H9 (cell line): ENCODE results near the gene GOT1. TPM values are rescaled to one million over a fixed set of nuclear protein-coding genes. Genes with fewer than 3 reads are reported as not detected.

ENCODE experiments used
- DNase-seq: peaks from one replicate; pipeline ENCODE4 v3.0.0-alpha.2; 2017
- H2AFZ ChIP-seq: one replicate; pipeline ENCODE4 v1.6.1; 2013; ENCODE audit warnings: mild to moderate bottlenecking, low read length, control low read depth, moderate library complexity
- H2AK5ac ChIP-seq: 2 replicates; pipeline ENCODE4 v1.6.1; 2013; ENCODE audit warnings: low read length, control low read depth, mixed read lengths; ENCODE audit not compliant: insufficient read length
- H2BK120ac ChIP-seq: one replicate; pipeline ENCODE4 v1.6.1; 2013; ENCODE audit warnings: low read depth, mild to moderate bottlenecking, low read length, control low read depth, inconsistent platforms; ENCODE audit not compliant: poor library complexity, severe bottlenecking
- H2BK12ac ChIP-seq: 2 replicates; pipeline ENCODE4 v1.6.1; 2013; ENCODE audit warnings: low read length, control low read depth, mixed read lengths, low read depth; ENCODE audit not compliant: insufficient read length
- H2BK15ac ChIP-seq: 2 replicates; pipeline ENCODE4 v1.6.1; 2013; ENCODE audit warnings: low read depth, low read length, control low read depth
- H2BK20ac ChIP-seq: one replicate; pipeline ENCODE4 v1.6.1; 2013; ENCODE audit warnings: low read depth, mild to moderate bottlenecking, low read length, control low read depth, inconsistent platforms; ENCODE audit not compliant: poor library complexity, severe bottlenecking
- H2BK5ac ChIP-seq: 2 replicates; pipeline ENCODE4 v1.6.1; 2013; ENCODE audit warnings: low read length, control low read depth, mixed read lengths; ENCODE audit not compliant: insufficient read length
- H3K14ac ChIP-seq: 2 replicates; pipeline ENCODE4 v1.6.1; 2013; ENCODE audit warnings: low read length, control low read depth; ENCODE audit not compliant: insufficient read depth
- H3K18ac ChIP-seq: 2 replicates; pipeline ENCODE4 v1.6.1; 2013; ENCODE audit warnings: low read depth, mild to moderate bottlenecking, mixed read lengths, low read length, control low read depth; ENCODE audit not compliant: insufficient read length
- H3K23ac ChIP-seq: 2 replicates; pipeline ENCODE4 v1.6.1; 2013; ENCODE audit warnings: low read length, control low read depth, mixed read lengths, low read depth; ENCODE audit not compliant: insufficient read length
- H3K23me2 ChIP-seq: 2 replicates; pipeline ENCODE4 v1.6.1; 2013; ENCODE audit warnings: low read depth, mild to moderate bottlenecking, mixed read lengths, low read length, control low read depth; ENCODE audit not compliant: insufficient read length, poor library complexity, severe bottlenecking
- H3K27ac ChIP-seq: 2 replicates; pipeline ENCODE4 v1.5.1; 2013; ENCODE audit warnings: low read length, control low read depth, mixed read lengths, low read depth; ENCODE audit not compliant: insufficient read length
- H3K27me3 ChIP-seq: 2 replicates; pipeline ENCODE4 v1.6.1; 2013; ENCODE audit warnings: low read length, control low read depth, inconsistent platforms; ENCODE audit not compliant: insufficient read depth
- H3K4ac ChIP-seq: 2 replicates; pipeline ENCODE4 v1.6.1; 2013; ENCODE audit warnings: low read depth, mild to moderate bottlenecking, control low read depth, inconsistent platforms, low read length, moderate library complexity
- H3K4me1 ChIP-seq: 2 replicates; pipeline ENCODE4 v1.6.1; 2013; ENCODE audit warnings: low read length, control low read depth, inconsistent platforms; ENCODE audit not compliant: insufficient read depth
- H3K4me2 ChIP-seq: 2 replicates; pipeline ENCODE4 v1.6.1; 2013; ENCODE audit warnings: low read length, control low read depth, mixed read lengths; ENCODE audit not compliant: insufficient read length, insufficient read depth
- H3K56ac ChIP-seq: 2 replicates; pipeline ENCODE4 v1.6.1; 2013; ENCODE audit warnings: low read depth, mild to moderate bottlenecking, mixed read lengths, low read length, control low read depth; ENCODE audit not compliant: insufficient read length
- H3K79me1 ChIP-seq: 2 replicates; pipeline ENCODE4 v1.6.1; 2013; ENCODE audit warnings: low read depth, mild to moderate bottlenecking, moderate library complexity, low read length, control low read depth, inconsistent platforms; ENCODE audit not compliant: insufficient read depth, poor library complexity, severe bottlenecking
- H3K79me2 ChIP-seq: 2 replicates; pipeline ENCODE4 v1.6.1; 2013; ENCODE audit warnings: low read length, control low read depth, inconsistent platforms; ENCODE audit not compliant: insufficient read depth
- H3K9ac ChIP-seq: 2 replicates; pipeline ENCODE4 v1.6.1; 2013; ENCODE audit warnings: low read length, control low read depth, mixed read lengths; ENCODE audit not compliant: insufficient read length; ENCODE audit errors: extremely low read depth
- H3K9me3 ChIP-seq: one replicate; pipeline ENCODE4 v1.6.1; 2013; ENCODE audit warnings: low read depth, low read length, inconsistent platforms; ENCODE audit not compliant: control insufficient read depth
- H3T11ph ChIP-seq: one replicate; pipeline ENCODE4 v1.6.1; 2013; ENCODE audit warnings: mild to moderate bottlenecking, low read length, control low read depth, inconsistent platforms
- H4K20me1 ChIP-seq: one replicate; pipeline ENCODE4 v1.6.1; 2013; ENCODE audit not compliant: control insufficient read depth, insufficient read length, insufficient read depth
- H4K5ac ChIP-seq: 2 replicates; pipeline ENCODE4 v1.6.1; 2013; ENCODE audit warnings: low read depth, mild to moderate bottlenecking, mixed read lengths, low read length, control low read depth; ENCODE audit not compliant: insufficient read length
- H4K8ac ChIP-seq: replicated peaks from 2 replicates; pipeline ENCODE4 v1.6.1; 2013; ENCODE audit warnings: low read length, control low read depth, mixed read lengths, low read depth; ENCODE audit not compliant: insufficient read length
- H4K91ac ChIP-seq: 2 replicates; pipeline ENCODE4 v1.6.1; 2013; ENCODE audit warnings: low read depth, mild to moderate bottlenecking, moderate library complexity, mixed read lengths, low read length, control low read depth; ENCODE audit not compliant: insufficient read length
- H3K27ac Mint-ChIP-seq, 3 experiments: 2 replicates in 2 of 3; 3 replicates in 1 of 3; pipeline ENCODE4 v1.8.0; 2020 to 2021; ENCODE audit warnings: mixed read lengths in 3 of 3, mild to moderate bottlenecking in 1 of 3, moderate library complexity in 1 of 3
- H3K27me3 Mint-ChIP-seq: 2 replicates; pipeline ENCODE4 v1.8.0; 2021; ENCODE audit warnings: low read depth, mild to moderate bottlenecking, moderate library complexity, mixed read lengths
- H3K36me3 Mint-ChIP-seq, 3 experiments: 2 replicates in 2 of 3; 3 replicates in 1 of 3; pipeline ENCODE4 v1.8.0; 2020 to 2021; ENCODE audit warnings: low read depth in 3 of 3, mixed read lengths in 3 of 3; ENCODE audit not compliant: insufficient read depth in 1 of 3
- H3K4me1 Mint-ChIP-seq, 2 experiments: 2 replicates each; pipeline ENCODE4 v1.8.0; 2020; ENCODE audit warnings: mixed read lengths in 2 of 2
- H3K4me3 Mint-ChIP-seq, 2 experiments: 2 replicates in 1 of 2; 3 replicates in 1 of 2; pipeline ENCODE4 v1.8.0; 2020 to 2021; ENCODE audit warnings: mild to moderate bottlenecking in 2 of 2, mixed read lengths in 2 of 2, moderate library complexity in 1 of 2
- H3K9me3 Mint-ChIP-seq, 2 experiments: 2 replicates in 1 of 2; 3 replicates in 1 of 2; pipeline ENCODE4 v1.8.0; 2020; ENCODE audit warnings: mild to moderate bottlenecking in 2 of 2, mixed read lengths in 2 of 2, moderate library complexity in 1 of 2
- CTCF ChIP-seq: fragments of 200-600 bp; sonication (generic); conservative IDR thresholded peaks from 3 replicates; pipeline ENCODE4 v1.8.0; 2021; ENCODE audit warnings: antibody characterized with exemption, mild to moderate bottlenecking
- WGBS: extraction: QIAGEN DNeasy Blood & Tissue Kit; methylation state at CpG from one replicate; pipeline ENCODE4 v1.1.7; 2013; ENCODE audit warnings: missing lambda C conversion rate, low lambda C conversion rate, mixed read lengths; ENCODE audit not compliant: insufficient read length; ENCODE audit errors: extremely low coverage; 5-methylcytosine and 5-hydroxymethylcytosine counted together
- total RNA-seq: library from RNA; stranded (reverse); gene quantifications from 2 replicates; pipeline ENCODE4 v1.2.1, GENCODE V29; 2021

Gene GOT1
- total RNA-seq, 1 experiment from 2014 or later: 43.3 TPM

- Histone ChIP-seq H3K23ac (no peak overlapping the region), H3K23me2 (no peaks in the 10 kb centered on the region), H3K14ac (no peak overlapping the region), H2BK5ac (no peak overlapping the region), H3K27ac (no peak overlapping the region), H4K20me1 (no peaks in the 10 kb centered on the region), H3K18ac (no peak overlapping the region), H3K4me1 (no peaks in the 10 kb centered on the region), H3K4me2 (no peak overlapping the region), H2BK12ac (no peak overlapping the region), H3K9me3 (no peaks in the 10 kb centered on the region), H2AK5ac (no peak overlapping the region), H3K79me1 (no peaks in the 10 kb centered on the region), H3T11ph (no peak overlapping the region), H2BK20ac (no peak overlapping the region), H3K79me2 (no peaks in the 10 kb centered on the region), H4K91ac (no peak overlapping the region), H3K27me3 (no peaks in the 10 kb centered on the region), H3K9ac (no peak overlapping the region), H3K4ac (no peak overlapping the region), H4K5ac (no peak overlapping the region), H2AFZ (no peak overlapping the region), H4K8ac (no peak overlapping the region), H3K56ac (no peak overlapping the region), H2BK15ac (no peak overlapping the region), H2BK120ac (no peak overlapping the region)
- no peak for TF ChIP-seq CTCF
- no CpG with 5 or more reads among the region's 3 CpGs for WGBS
- Mint-ChIP-seq H3K27ac (no peak overlapping the region), H3K27me3 (no peaks in the 10 kb centered on the region; the same call in 1 of the 2 replicates), H3K9me3 (no peaks in the 10 kb centered on the region), H3K4me3 (no peak overlapping the region), H3K4me1 (peaks cover 4 to 9% of the 10 kb centered on the region in 2 experiments), H3K36me3 (no peaks in the 10 kb centered on the region; a peak in 1 of 7 replicates)
- no peak for DNase-seq
Observed at GRCh38 chr10:99443500-99443899, 13.1 kb upstream of the GOT1 start.
